Stimulated activated naive CD4-positive, alpha-beta T cell treated with Interleukin-2 at 50 U/mL for 16 hours (primary cell): Measurements from ENCODE around the gene ZNF506.
"Not testable (repeated sequence)": the region's sequence is repeated elsewhere in the genome, so short reads cannot be mapped to it uniquely, and the experiment has no call there.

Source experiments
- DNase-seq: peaks from one replicate; lab custom pipeline; 2025; lab: John Stamatoyannopoulos, UW

ZNF506 gene

DNA sequence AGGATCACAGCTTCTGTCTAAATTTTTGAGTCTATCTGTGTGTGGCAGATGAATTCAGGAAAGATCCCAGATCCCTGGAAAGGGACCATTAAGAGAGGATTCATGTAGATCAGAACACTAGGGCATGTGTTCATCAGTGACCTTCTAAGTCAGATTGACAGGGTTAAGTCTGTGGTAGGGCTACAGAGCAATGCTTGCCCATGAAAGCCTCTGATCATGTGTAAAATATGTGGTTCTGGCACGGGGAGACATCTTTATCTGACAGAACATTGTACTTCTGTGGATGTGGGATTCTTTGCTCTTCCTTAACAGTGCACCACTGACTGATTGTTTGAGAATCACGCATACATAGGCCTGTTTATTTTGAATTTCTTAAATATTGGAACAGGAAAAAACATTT is 42.9 kb downstream of the ZNF506 start:
- no peak for DNase-seq

DNA sequence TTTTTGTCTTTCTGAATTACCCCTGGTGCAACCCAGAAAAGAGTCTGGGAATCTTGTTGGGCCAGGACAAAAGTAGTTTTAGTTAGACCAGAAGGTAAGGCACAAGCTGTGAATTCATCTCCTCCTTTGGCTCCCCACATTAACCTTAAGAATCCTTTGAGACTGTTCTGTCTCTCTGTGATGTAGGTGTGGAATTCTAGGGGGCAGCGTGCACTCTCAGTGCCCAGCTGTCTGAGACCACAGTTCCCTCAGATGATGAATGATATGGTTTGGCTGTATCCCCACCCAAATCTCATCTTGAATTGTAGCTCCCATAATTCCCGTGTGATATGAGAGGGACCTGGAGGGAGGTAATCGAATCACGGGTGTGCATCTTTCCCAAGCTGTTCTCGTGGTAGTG is 43.9 kb downstream of the ZNF506 start:
- no peak for DNase-seq

DNA sequence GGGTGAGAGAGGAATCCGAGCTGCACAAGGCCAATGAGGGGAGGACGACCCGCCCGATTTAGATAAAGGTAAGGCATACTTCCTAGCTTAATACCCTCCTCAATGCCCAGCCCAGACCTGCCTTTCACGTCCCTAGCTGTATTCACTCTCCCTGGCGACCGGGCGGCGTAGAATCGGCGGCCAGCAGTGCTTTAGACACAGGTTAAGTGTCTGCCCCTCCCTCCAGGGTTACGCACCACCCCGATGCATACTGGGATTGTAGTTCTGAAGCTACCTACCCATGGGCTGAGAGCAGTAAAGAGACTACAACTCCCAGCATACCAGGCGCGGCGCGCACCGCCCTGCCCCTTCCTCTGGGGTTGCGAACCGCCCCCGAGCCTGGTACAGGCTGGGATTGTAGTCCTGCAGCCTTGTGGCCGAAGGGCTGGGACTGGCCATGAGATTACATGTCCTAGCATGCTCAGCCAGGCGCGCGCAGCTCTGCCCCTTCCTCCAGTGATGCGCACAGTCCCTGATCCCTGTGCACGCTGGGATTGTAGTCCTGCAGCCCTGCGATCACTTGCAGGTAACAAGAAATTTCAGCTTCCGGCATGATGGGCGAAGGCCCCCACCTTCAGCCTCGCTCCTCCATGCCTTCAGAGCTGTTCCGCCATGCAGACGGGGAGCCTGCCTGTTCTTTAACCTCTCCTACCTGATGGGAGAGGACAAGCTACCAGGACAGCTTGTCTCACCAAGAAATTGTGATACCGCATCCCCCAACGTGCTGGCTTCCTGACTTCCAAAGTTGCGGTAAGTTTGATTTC is 45.1 kb downstream of the ZNF506 start:
- DNase-seq = peak; percentile 90

DNA sequence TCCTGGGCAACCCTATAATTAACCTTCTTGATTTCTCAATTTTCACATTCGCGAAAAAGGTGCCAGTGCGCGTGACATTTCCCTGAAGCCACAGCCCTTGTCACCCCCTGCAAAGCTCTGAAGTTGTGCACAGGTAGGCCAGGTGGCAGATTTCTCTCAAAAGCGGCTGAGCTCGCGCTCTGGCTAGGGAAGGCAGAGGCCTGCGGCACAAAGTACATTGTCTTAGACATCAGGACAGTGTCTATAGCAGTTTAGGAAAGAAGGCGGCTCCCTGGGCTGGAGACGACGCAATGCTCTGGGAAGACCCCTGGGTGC is 45.7 kb downstream of the ZNF506 start:
- DNase-seq = peak; percentile 28

DNA sequence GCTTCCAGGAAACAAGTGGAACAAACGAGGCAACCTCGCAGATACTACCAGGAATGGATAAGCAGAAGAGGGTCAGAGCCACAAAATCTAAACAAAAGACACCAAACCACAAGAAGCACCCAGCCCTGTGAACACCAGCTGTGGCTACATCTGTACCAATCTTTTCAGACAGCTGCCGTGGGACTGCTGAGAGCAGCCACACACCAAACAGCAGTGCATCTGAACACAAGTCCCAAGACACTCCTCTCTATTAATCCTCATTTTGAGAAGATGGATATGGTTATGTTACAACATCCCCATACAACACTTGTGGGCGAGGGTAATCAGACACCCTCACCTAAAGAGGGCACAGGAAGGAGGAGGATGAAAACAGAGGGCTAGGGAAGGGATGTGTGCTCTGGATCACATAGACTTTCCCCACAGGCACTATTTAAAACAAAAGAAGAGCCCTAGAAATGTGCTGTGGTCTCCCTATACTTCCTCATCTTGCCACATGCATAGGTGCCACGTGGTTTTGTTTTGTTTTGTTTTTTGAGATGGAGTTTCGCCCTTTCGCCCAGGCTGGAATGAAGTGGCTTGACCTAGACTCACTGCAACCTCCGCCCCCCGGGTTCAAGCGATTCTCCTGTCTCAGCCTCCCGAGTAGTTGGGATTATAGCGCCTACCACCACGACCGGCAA is 47.1 kb downstream of the ZNF506 start:
- DNase-seq = no peak

DNA sequence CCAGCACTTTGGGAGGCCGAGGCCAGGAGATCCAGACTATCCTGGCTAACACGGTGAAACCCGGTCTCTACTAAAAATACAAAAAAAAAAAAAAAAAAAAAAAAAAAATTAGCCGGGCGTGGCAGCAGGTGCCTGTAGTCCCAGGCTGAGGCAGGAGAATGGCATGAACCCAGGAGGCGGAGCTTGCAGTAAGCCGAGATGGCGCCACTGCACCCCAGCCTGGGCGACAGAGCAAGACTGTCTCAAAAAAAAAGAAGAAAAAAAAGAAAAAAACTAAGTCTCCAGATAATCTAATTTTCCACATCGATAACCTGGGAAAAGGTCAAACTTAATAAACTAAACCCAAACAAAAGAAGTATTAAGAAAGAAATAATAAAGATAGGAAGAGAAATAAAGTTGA is 49.6 kb downstream of the ZNF506 start:
- not testable (repeated sequence) for DNase-seq

DNA sequence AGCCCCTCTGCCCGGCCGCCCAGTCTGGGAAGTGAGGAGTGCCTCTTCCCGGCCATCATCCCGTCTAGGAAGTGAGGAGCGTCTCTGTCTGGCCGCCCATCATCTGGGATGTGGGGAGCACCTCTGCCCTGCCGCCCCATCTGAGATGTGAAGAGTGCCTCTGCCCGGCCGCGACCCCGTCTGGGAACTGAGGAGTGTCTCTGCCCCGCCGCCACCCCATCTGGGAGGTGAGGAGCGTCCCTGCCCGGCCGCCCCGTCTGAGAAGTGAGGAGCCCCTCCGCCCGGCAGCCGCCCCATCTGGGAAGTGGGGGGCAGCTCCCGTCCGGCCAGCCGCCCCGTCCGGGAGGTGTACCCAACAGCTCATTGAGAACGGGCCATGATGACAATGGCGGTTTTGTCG is 51.6 kb downstream of the ZNF506 start:
- DNase-seq = not testable (repeated sequence)

DNA sequence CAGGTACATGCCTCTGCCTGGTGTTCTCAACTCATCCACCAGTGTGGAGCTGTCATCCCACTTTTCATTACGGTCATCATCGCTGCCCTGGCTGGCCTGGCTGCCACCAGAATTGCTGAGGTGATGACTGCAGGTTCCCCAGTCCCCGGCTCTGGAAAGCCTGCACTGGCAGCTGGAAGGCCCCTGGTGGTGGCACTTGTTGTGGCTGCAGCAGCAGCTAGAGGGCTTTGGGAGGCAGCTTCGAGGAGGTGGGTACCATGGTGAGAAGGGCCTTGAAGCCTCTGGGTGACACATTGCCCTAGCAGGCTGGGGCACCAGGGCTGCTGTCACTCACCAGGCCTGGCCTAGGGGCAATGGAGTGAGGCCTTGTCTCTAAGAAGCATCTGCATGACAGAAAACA is 63.4 kb downstream of the ZNF506 start:
- no peak for DNase-seq

DNA sequence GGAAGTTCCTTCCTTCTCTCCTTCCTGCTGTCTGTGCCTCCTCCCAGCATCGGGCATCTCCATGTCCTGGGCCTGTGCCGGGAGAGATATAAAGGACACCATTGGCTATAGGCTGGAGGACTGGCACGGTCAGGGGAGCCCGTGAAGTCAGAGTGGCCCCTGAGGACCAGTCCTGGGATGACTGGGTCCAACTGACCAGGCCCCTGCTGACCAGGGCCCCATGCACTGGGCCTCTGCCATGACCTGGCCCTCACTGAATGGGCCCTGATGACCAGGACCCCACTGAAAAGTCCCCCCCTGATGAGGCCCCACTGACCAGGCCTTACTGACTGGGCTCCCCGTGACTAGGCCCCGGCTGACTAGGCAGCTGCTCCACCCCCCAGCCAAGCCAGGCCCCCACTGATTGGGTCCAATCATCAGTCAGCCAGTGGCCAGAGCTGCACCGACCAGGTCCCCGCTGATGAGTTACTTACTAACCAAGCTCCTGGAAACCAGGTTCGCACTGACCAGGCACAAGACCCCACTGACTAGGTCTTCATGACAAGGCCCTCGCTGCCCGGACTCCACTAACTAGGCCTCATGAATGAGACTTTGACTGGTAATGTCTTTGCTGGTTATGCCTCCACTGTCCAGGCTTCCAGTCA is 68.7 kb downstream of the ZNF506 start:
- DNase-seq = no peak

DNA sequence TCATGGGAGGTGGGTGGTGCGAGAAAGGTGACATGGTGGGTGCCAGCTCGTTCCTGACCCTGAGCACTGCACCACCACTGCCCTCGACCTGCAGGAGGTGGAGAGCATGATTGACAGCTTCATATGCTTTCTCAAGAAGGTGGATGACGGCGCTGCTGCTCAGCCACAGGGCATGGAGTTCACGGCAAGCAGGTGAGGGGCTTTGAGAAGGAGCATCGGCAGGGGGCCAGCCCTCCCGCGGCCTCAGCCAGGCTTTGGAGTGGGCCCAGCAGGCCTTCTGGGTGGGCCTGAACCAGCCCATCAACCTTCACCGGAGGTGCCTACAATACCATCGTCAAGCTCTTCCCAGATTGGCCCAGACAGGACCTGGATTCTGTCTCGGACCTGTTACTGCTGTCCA is 69.7 kb downstream of the ZNF506 start:
- no peak for DNase-seq

DNA sequence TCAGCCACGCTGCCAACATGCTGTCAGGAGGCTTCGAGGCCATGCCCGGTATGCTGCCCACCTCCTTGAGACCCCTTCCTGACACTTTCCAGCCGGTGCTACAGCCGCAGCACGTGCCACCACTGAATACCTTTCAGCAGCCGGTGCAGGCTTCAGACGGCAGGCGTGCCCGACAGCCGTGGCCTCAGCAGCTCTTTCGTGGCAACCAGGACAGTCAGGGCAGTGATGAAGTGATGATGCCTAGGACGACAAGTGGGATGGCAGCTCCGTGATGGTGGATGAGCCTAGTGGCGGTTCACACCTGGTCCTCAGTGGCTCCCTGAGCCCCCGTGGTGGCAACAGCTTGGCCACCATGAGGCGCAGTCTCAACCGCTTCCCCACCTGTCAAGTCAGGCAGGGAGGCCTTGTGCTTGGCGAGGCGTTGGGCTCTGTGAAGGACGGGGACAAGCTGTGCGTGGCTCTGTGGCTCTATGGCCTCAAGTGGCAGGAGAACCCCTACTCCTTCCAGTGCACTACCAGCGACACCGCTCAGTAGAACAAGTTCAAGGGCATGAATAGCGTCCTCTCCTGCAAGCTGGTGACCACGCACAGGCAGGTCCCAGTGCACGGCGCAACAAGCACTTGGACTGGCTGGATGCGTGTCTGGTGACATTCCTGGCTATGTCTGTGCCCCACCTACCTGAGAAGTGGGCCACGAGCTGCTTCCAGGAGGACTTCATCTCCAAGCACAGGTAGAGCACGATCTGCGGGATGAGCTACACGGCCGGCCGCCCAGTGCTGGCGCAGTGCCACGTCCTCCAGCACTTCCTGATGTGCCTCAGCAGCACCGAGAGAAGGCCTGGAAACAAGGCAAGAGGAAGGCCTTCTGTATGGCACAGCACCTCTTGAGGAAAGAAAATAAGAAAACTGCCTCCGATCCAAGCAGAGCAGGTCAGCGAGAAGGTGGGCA is 70.4 kb downstream of the ZNF506 start:
- DNase-seq = no peak

DNA sequence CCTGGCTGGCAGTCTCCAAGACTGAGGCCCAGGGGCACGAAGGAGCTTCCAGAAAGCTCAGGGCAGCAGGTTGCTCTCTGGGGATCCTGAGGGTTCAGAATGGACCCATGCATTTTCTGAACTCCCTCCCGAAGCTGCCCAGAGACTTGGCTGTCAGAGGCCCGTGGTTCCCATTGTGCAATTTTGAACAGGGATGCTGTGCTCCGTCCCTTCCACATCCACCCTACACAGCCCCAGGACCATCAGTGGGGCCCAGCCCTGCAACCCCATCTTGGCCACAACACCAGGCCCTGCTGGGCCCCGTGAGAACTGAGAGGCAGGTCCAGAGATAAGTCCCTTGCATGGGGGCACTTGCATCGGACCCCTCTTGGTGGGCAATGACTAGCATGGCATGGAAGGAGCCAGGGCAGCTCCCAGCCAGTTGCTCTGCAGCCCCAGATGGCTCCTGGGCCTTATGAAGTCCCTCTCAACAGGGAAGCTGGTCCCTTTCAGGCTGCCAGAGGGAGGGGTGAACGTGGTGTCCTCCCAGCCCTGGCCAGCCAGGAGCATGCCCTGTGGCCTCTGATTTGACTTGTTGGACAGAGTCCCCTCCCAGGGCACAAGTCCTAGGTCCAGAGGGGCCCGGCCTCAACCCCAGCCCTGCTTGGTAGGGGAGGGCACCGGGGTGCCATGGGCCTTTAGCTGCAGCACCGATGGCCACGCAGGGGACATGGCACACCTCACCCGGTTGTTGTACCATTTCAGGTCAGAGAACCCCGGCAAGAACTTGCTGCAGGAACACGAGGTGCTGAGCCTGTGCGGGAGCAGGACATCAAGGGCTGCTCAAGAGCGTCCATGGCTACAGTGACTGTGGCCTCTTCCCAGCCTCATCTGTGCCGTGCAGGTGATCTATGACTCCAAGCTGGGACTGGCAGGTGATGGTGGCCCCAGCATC is 71.4 kb downstream of the ZNF506 start:
- DNase-seq = no peak

DNA sequence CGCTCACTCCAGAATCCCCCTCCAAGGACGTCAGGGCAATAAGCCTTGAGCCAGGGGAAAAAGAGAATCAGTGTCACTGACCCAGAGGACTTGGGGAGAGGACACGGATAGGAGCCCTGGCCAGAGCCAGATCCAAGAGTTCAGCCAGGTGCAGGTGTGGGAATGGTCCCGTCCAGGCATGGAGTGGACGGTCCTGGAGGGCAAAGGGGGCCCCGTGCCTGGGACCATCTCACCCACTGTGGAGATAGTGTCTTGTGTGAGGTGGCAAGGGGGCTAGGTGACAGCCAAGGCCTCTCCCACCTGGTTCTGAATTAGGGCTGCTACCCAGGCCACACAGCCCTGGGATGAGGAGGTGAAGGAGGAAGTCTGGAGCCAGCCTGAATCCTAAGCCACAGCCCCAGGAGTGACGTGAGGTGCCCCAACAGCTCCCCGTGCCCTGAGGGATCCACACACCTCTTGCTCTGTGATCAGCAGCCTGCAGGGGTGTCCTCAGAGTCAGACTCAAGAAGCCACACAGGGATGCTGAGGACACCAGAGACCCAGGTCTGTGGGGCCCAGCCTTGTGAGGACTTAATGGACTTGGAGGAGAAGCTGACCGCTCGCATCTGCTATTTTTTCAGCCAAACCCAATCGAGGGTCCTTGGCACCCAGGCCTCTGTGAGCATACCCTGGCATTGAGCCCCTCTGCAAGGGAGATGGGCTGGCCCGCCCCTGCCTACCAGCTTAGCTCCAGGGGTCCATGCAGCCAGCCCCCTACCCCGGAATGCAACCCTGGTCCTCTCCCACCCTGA is 72.2 kb downstream of the ZNF506 start:
- DNase-seq = no peak

DNA sequence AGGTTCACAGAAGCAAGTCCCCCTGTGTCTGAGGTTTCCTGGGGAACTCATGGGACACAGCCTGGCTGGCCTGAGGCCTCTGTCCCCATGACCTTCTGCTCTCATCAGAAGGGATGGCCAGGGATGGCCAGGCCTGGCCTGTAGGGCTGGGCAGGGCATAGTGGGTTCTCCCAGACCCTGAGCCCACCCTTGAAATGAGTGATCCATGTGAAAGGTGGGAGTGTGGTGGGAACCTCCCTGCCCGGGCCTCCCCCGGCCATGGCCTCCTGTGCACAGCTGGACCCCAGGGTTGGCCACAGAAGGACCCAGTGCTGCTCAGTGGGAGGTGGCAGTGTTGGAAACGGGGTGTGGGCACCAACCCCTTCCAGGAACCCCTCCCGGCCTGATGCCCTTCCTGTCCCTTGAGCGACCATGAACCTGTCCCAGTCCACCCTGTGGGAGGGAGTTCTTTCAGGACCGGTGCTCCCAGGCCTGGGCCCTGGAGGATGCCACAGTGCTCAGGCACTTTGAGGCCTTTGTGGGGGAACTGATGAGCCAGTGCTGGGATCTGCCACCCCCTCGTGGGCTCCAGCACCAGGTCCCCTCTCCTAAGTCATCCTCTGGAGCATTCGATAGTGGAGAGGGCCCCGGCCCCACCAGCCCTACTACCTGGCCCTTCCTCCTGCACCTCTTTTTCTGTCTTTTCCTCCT is 73.2 kb downstream of the ZNF506 start:
- DNase-seq = no peak

DNA sequence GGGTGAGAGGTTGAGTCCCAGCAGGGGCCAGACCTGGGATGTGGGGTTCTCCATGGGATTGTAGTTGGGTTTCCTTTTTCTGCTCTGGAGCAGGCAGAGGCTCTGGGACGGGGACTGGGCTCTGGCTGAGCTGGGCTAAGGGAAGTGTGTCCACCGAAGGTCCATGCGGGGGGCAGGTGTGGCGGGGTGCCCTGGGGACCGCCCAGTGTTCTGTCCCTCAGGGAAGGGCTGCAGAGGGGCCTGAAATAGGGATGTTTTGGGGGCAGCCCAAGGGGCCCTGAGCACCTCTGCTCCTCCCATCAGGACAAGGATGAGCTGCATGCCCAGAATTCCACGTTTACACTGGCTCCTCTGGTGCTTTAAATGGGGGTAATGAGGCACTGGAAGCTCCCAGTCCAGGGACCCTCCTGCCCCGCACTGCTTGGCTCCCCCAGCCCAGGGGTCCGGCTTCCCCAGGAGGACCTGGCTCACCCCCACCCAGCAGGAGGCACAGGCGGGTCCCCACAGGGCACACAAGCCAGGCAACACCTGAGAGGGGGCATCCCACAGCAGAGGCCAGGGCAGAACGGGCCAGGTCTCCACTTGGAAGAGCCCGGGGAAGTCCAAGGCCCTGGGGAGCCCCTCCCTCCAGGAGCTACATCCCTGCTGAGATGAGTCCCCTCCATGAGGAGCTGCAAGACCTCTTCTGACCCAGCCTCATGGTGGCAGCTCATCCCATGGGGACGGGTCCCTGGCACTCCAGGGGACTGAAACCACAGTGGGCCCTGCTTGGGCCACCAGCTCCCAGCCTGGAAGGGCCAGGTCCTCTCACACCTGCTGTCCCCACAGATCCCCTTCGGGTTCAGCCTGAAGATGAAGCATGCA is 74.0 kb downstream of the ZNF506 start:
- DNase-seq = no peak

DNA sequence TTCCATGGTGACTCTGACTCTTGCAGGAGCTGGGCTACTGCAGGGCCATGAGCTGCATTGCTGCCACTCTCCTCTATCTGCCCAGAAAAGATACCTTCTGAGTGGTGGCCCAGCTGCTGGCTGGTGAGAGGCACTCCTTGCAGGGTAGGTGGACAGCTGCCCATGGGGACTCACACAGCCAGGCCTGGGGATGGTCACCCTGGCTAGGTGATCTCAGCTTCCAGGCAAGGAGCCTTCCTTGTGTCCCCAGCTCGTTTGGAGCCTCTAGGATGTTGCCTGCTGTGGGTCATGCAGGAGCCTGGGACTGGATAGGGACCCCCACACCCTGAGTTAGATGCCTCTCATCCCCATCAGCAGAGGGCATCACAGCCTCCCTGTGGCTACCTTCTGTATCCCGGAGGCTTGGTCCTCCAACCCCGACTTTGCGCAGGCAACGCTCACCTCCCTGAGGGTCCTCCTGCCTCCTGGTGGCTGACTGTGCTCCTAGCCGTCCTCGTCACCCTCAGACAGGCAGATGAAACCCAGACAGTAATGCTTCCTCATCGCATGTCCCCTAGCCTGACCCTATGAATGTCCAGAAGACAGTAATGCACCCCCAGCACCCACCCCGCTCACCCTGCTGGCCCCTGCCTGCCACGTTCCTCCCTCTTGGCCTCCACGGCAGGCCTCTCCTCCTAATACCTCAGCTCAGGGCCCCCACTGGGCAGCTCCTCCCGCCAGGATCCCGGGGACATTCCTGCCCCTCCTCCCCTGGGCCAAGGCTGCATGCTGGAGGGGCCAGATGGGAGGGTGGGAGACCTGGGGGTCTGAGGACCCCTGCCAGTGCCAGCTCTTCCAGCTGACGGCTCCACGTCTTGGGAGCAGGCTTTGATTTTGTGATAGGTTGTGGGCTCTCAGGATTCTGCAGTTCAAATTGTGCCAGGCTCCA is 75.0 kb downstream of the ZNF506 start:
- no peak for DNase-seq

DNA sequence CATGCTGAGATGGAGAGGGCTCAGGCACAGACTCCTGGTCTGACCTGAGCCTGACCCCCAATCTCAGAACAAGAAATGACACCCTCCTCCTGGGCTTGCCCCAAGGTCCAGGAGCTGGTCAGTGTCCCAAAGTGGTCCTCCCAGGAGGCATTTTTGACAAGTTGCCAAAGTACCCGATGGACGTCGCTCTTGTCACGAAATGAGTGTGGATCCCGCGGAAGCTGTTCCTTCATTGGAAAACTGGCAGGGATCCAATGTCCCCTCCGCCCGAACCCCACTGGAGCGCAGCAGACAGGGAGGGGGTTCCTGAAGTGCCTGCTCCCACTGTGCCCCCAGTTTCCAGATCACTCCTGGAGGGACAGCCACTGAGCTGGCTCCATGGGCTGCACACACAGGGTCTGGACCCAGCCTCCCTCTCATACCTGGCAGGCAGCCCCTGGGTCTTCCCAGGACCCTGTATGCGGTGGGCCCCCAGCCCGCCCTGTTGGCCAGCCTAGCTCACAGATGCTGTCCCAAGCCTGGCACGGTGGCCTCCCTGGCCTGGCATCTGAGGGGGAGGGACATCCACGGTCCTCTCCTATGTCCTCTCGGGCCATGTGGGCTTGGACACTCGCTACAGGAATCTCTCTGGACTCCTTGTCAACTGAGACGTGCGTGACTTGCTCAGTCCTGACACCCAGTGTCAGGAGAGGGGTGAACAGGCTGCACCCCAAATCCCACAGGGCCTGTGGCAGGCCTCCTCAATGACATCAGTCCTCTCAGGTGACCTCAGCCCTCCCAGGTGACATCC is 75.9 kb downstream of the ZNF506 start:
- no peak for DNase-seq
